NCI-H2227 (cell line): ENCODE data around the gene SEPTIN12.

Experiments used
- DNase-seq: peaks from one replicate; lab custom pipeline; 2025; ENCODE audit not compliant: unreplicated experiment; lab: John Stamatoyannopoulos, UW

SEPTIN12 gene

GRCh38 chr16:4803401-4803844 is 15.3 kb upstream of the SEPTIN12 start:
- DNase-seq: no peak

GRCh38 chr16:4802659-4803287 is 14.6 kb upstream of the SEPTIN12 start:
- DNase-seq: peak; percentile 96

GRCh38 chr16:4801962-4802658 is 14.0 kb upstream of the SEPTIN12 start, which contains the start of gene ROGDI:
Gene ROGDI (minus strand): TSS chr16:4802633. CDS start chr16:4802571, 62 bp downstream.
- DNase-seq: peak; percentile 87

- no peak for DNase-seq
Measured at GRCh38 chr16:4801051-4801961, 13.2 kb upstream of the SEPTIN12 start.

GRCh38 chr16:4800290-4801041 is 12.3 kb upstream of the SEPTIN12 start:
- peak; percentile 54 for DNase-seq

GRCh38 chr16:4799171-4799855 is 11.2 kb upstream of the SEPTIN12 start:
- no peak for DNase-seq

- DNase-seq: no peak
Measured at GRCh38 chr16:4798456-4798855, 10.3 kb upstream of the SEPTIN12 start.

GRCh38 chr16:4797805-4798252 is 9.7 kb upstream of the SEPTIN12 start:
- no peak for DNase-seq

GRCh38 chr16:4796982-4797804 is 9.0 kb upstream of the SEPTIN12 start:
- no peak for DNase-seq

- DNase-seq: no peak
Measured at GRCh38 chr16:4795828-4796572, 7.9 kb upstream of the SEPTIN12 start.

- DNase-seq: peak; percentile 72
Measured at GRCh38 chr16:4795181-4795827, 7.2 kb upstream of the SEPTIN12 start, which contains the start of gene SMIM22. Gene SMIM22 (plus strand): TSS chr16:4795369. CDS start chr16:4795735, 366 bp downstream.

- DNase-seq: no peak
Measured at GRCh38 chr16:4792951-4793513, 4.9 kb upstream of the SEPTIN12 start.

GRCh38 chr16:4790871-4791270 is 2.7 kb upstream of the SEPTIN12 start:
- no peak for DNase-seq

- no peak for DNase-seq
Measured at GRCh38 chr16:4790261-4790660, 2.1 kb upstream of the SEPTIN12 start.

GRCh38 chr16:4788910-4789309 is 765 bp upstream of the SEPTIN12 start:
- DNase-seq: no peak

- DNase-seq: no peak
Measured at GRCh38 chr16:4788489-4788889, 344 bp upstream of the SEPTIN12 start.

GRCh38 chr16:4787068-4787467 is 1.1 kb downstream of the SEPTIN12 start:
- DNase-seq: no peak
